HEK293 (cell line): ENCODE results near the gene CAPN7.

Source experiments
- TRIM28 ChIP-seq: IDR thresholded peaks from 2 replicates; pipeline ENCODE4 v1.6.1; 2011; ENCODE audit warnings: low read length, control low read depth, borderline replicate concordance
- ZNF146 ChIP-seq: fragments of 450-650 bp; formaldehyde crosslinking; IDR thresholded peaks from 2 replicates; pipeline ENCODE4 v1.5.1; 2016; ENCODE audit warnings: missing biosample characterization, missing genetic modification characterization
- ZNF560 ChIP-seq: fragments of 450-650 bp; formaldehyde crosslinking; IDR thresholded peaks from 2 replicates; pipeline ENCODE4 v1.5.1; 2017; ENCODE audit warnings: missing biosample characterization, missing genetic modification characterization, borderline replicate concordance
- TF ChIP-seq, protein P1 (sequence below): fragments of 450-650 bp; formaldehyde crosslinking; IDR thresholded peaks from 2 replicates; pipeline ENCODE4 v1.5.1; 2016; ENCODE audit warnings: missing biosample characterization, missing genetic modification characterization

GRCh38 chr3:15157441-15157840 is 48.6 kb upstream of the CAPN7 start:
- TF ChIP-seq ZNF146 (tag by site-specific recombination) (no peak), TRIM28 (no peak), ZNF560 (tag by site-specific recombination) (no peak)
- TF ChIP-seq, protein P1, sequence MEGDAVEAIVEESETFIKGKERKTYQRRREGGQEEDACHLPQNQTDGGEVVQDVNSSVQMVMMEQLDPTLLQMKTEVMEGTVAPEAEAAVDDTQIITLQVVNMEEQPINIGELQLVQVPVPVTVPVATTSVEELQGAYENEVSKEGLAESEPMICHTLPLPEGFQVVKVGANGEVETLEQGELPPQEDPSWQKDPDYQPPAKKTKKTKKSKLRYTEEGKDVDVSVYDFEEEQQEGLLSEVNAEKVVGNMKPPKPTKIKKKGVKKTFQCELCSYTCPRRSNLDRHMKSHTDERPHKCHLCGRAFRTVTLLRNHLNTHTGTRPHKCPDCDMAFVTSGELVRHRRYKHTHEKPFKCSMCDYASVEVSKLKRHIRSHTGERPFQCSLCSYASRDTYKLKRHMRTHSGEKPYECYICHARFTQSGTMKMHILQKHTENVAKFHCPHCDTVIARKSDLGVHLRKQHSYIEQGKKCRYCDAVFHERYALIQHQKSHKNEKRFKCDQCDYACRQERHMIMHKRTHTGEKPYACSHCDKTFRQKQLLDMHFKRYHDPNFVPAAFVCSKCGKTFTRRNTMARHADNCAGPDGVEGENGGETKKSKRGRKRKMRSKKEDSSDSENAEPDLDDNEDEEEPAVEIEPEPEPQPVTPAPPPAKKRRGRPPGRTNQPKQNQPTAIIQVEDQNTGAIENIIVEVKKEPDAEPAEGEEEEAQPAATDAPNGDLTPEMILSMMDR (tag by site-specific recombination), result no peak
